GM21529 (cell line): ENCODE measurements around the gene POR.
A peak's percentile ranks its signal among the peaks of the same experiment; 100 is the strongest.
"Not testable (repeated sequence)": the region's sequence is repeated elsewhere in the genome, so short reads cannot be mapped to it uniquely, and the experiment has no call there.

Source experiments
- ATAC-seq: cut with Tn5 transposase; IDR thresholded peaks from one replicate; pipeline ENCODE4 v1.9.1; 2021; ENCODE audit not compliant: unreplicated experiment

POR gene

DNA sequence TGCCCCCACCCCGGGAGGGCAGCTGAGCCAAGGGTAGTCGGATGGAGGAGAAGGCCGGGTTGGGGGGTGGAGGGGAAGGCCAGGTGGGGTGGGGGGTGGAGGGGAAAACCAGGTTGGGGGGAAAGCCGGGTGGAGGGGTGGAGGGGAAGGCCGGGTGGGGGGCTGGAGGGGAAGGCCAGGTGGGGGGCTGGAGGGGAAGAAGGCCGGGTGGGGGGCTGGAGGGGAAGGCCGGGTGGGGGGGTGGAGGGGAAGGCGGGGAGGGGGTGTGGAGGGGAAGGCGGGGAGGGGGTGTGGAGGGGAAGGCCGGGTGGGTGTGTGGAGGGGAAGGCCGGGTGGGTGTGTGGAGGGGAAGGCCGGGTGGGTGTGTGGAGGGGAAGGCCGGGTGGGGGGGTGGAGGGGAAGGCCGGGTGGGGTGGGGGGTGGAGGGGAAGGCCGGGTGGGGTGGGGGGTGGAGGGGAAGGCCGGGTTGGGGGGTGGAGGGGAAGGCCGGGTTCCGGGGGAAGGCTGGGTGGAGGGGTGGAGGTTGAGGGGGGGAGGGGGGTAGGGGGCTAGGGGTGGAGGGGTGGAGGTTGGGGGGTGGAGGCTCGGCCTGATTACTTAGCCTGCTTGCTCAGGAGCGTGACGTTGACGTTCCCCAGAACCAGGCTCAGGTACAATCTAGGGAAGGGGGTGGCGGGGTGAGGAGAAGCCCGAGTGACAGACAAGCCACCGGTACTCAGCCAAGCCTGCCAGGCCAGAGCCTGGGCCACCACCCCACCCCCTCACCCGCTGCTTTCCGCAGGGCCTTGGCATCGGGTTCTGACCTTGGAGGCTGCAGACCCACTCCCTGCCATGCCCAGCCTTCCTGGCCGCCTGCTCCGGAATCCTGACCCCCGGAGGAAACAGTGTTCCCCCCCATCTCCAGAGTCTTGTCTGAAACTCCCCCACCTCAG lies 73.9 kb downstream of the POR start:
- ATAC-seq: no peak

DNA sequence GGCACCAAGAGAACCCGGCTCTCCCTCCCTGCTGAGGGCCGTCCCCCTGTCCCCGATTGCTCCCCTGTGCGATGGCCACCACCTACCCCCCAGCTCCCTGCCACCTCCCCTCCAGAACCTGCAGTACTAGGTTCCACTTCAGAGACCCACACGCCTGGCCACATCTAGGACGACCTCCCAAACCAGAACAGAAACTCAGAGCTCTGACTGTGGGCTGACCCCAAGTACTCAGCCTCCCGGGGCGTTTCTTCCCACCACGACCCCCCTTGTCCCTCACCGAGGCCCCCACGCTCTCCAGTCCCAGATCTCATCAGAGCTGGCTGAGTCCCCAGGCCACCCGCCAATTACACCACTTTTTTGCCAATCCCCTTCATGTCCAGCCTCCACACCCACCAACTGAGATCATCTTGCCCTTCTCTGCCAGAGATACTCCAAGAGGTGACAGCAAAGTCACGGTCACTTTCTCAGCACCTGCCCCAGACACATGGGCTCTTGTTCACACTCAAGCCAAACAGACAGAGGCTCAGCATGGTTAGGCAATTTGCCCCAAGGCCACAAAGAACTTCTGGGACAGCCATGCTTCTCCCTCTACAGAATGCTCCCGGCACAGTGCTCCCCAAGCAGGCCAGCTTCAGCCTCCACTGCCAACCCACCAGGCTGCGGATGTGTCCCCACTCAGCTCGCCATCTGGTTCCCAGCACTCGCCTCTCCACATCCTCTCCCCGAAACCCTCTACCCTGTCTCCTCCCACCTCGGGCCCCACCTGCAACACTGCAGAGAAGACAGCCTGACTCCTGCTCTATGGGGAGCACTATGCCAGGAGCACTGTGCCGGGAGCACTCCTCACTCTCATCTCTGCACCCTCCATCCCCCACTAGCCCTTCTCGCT lies 74.8 kb downstream of the POR start:
- ATAC-seq: no peak

DNA sequence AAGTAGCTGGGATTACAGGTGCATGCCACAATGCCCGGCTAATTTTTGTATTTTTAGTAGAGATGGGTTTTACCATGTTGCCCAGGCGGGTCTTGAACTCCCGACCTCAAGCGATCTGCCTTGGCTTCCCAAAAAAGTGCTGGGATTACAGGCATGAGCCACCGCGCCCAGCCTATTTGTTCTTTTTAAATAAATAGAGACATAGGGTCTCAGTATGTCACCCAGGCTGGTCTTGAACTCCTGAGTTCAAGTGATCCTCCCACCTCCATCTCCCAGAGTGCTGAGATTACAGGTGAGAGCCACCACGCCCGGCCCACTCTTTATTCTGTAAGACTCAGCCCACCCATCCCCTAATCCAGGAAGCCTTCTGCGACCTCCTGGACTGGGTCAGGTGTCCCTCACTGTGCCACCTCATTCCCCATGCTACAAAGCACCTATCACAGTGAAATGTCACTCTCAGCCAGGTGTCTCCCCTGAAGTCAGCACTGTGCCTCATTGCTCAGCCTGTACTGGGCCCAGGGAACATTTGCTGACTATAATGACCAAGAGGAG lies 76.7 kb downstream of the POR start:
- no peak for ATAC-seq

GRCh38 chr7:75992083-75992755 lies 77.3 kb downstream of the POR start:
- ATAC-seq: no peak

GRCh38 chr7:75993689-75994387 lies 78.9 kb downstream of the POR start:
- peak; percentile 14 for ATAC-seq

DNA sequence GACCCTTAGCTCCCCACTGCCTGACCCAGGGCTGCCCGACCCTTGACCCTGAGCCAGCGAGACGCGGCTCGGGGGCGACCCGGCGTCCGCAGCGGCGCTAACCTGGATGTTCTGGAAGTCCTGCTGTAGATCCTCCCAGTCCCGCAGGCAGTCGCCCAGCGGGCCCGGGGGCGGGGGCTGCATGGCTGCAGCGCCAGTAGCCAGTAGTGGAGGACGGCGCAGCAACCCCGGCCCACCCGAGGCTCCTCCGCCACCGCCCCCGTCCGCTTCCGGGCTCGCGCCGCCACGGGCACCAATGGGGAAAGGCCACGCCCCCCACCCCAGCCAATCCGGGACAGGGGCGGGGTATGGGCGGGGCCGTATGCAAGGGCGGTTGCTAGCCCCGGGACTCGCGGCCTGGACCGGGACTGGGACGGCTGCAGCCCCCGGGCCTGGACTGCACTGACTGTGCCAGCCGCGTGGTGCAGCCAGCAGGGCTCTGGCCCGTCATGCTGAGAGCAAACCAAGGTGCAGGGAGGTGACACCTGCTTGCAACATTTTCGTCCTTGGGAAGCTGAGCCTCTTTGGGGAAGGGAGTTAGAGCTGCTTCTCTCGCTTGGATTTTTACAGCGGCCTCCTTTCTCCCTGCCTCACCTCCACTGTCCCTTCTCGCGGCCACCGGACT lies 79.6 kb downstream of the POR start, which contains the start of gene TMEM120A:
Gene TMEM120A, minus strand, starts transcription at position 208 of the 664 bp plus-strand sequence. Its CDS starts 25 bp downstream, at position 183.
- ATAC-seq: peak; percentile 97

- ATAC-seq: no peak
These were observed 80.1 kb downstream of the POR start for GRCh38 chr7:75995052-75995471.

- no peak for ATAC-seq
These were observed 81.0 kb downstream of the POR start for GRCh38 chr7:75995996-75996395.

DNA sequence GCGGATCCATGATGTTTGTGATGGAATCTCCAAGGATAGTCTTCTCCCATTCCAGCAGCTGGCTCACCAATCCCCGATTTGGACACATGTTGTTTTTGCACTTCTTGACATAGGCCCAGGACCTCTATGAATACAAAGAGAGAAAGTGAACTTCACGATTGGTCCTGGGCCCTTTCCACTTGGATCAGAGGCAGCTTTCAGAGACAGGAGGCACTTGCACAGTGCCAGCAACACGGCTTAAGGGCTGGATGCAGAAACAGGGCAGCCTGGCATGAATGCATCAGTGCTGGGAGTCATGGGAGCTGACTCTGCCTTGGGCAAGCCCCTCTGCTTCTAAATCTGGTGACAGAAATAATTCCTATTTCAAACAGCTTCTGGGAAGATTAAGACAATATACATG lies 81.5 kb downstream of the POR start:
- ATAC-seq: no peak

DNA sequence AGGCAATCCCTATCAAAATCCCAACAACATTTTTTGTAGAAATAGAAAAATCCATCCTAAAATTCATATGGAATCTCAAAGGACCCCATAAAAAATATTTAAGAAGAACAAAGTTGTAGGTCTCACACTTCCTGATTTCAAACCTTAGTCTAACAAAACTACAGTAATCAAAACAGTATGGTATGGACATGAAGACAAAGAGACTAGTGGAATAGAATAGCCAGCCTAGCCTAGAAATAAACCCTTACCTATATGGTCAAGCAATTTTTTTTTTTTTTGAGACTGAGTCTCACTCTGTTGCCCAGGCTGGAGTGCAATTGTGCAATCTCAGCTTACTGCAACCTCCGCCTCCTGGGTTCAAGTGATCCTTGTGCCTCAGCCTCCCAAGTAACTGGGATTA lies 83.1 kb downstream of the POR start:
- no peak for ATAC-seq

- ATAC-seq: no peak
These were observed 85.6 kb downstream of the POR start for GRCh38 chr7:76000566-76000965.

DNA sequence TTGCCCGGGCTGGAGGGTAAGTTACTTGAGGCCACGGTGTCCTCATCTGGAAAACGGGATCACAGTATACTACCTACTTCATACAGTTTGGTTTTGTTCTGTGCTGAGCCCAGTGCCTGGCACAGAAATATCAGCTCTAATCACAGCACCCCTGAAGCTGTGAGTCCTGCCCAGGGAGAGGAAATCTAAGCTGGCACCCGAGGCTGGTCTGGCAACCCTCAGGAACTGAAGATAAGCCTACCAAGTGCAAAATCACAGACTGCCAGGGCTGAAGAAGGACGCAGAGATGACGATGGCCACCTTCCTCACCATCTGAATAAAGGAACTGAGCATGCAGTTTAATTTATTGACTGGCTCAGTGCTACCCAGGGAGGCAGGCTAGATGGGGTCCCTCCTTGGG lies 87.2 kb downstream of the POR start:
- ATAC-seq: no peak

DNA sequence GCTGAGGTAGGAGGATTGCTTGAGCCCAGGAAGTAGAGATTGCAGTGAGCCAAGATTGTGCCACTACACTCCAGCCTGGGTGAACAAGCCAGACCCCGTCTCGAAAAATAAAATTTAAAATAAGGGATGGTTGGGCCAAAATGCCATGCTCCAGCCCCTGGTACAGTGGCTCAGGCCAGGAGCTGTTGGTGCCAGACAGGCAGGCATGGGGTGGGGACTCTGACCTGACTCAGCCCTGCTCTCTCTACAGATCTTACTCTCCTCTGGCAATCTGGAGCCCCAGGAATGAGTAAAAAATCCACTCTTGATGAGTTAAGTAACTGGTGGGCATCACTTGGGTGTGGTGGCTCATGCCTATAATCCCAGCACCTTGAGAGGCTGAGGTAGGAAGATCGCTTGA lies 87.9 kb downstream of the POR start:
- ATAC-seq: no peak

- ATAC-seq: no peak
These were observed 88.4 kb downstream of the POR start for GRCh38 chr7:76003351-76003750.

- not testable (repeated sequence) for ATAC-seq
These were observed 90.0 kb downstream of the POR start for GRCh38 chr7:76005004-76005403.

GRCh38 chr7:76008156-76008687 lies 93.3 kb downstream of the POR start:
- no peak for ATAC-seq

DNA sequence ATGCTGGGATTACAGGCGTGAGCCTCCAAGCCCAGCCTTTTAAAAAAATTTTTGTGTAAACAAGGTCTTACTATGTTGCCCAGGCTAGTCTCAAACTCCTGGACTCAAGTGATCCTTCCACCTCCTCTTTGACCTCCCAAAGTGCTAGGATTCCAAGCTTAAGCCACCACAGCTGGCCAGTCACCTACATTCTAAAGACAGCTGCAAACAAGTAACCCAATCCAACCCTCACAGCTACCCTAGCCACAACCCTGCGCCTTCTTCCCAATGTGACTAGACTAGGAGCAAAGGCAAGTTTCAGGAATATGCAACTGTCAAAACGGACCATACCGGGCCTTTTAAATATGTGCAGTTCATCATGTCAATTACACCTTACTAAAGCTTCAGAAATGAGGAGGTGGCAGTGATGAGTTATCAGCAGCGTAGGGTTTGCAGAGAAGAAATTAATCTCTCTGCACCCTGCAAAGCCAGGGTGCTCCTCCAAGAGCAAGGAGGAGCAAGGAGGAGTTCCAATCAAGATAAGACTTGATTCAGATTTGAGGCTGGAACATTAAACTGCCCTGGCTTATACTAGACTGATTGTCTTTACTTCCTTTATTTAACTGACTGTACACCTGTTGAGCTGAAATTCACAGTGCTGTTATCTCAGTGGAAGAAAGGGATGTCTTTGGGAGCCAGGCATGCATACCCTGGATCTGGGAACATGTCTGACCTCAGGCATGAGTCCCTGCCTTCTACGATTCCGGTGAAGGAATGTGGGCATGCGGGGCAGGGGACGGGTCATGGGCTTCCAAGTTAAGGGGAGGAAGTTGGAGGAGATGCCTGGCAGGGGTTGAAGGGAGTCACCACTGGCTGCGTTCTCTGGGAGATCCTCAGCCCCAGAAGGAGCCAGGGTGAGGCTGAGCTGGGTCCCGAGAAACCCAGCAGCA lies 95.0 kb downstream of the POR start:
- no peak for ATAC-seq

GRCh38 chr7:76011442-76011861 lies 96.5 kb downstream of the POR start:
- no peak for ATAC-seq
